C1 segment of cervical spinal cord (tissue), 14 donors: ENCODE results near the gene ADSL.
A peak's percentile ranks its signal among the peaks of the same experiment; 100 is the strongest.

Source experiments
- DNase-seq, 14 donors: peaks; one replicate each; lab custom pipeline; 2025; lab: John Stamatoyannopoulos, UW

ADSL gene

GRCh38 chr22:40436505-40437431 lies 90.5 kb downstream of the ADSL start:
- DNase-seq, result peak in 9 of 14 donors; percentile 19 to 59 (median 44)
